A549 (cell line): Measurements from ENCODE around the gene GM2A. TPM values are rescaled to one million over a fixed set of nuclear protein-coding genes. Genes with fewer than 3 reads are reported as not detected.

Experiments
- ATAC-seq, 2 experiments: fragments of 200-7000 bp in 1 of 2; fragments of >200 bp in 1 of 2; cut with Nextera tagmentation in 1 of 2; cut with Tn5 transposase in 1 of 2; 3 replicates each; pipeline versions ENCODE4 v1.8.0 to v1.9.1; 2018 to 2020; ENCODE audit warnings: mild to moderate bottlenecking in 1 of 2, moderate library complexity in 1 of 2
- CTCF ChIA-PET: fragments of 300-600 bp; sonication (Branson Sonifier 250); formaldehyde crosslinking; extraction: SDS; loops from one replicate; lab custom pipeline; 2021; ENCODE audit warnings: antibody characterized with exemption, inconsistent platforms; lab: Yijun Ruan, JAX
- POLR2A ChIA-PET: fragments of 350-600 bp; formaldehyde crosslinking; extraction: SDS; loops from one replicate; lab custom pipeline; 2021; ENCODE audit warnings: antibody characterized with exemption, inconsistent platforms; lab: Yijun Ruan, JAX
- DNase-seq, 2 experiments: peaks; one replicate each; pipeline versions ENCODE4 v3.0.0 to v3.0.0-alpha.2; 2011 to 2016; ENCODE audit warnings: low read depth in 1 of 2, low spot score in 1 of 2
- FAIRE-seq: peaks from 2 replicates; lab custom pipeline; 2011; peaks lifted over from hg19 to GRCh38; lab: Jason Lieb, UNC
- H3K27ac ChIP-seq, 2 experiments: fragments of >200 bp; sonication (Bioruptor Twin); formaldehyde crosslinking; 3 replicates each; pipeline ENCODE4 v1.5.1; 2016 to 2017
- H3K4me1 ChIP-seq: fragments of >200 bp; sonication (Bioruptor Twin); formaldehyde crosslinking; 3 replicates; pipeline ENCODE4 v1.6.1; 2016
- H3K4me2 ChIP-seq: fragments of >200 bp; sonication (Bioruptor Twin); formaldehyde crosslinking; 3 replicates; pipeline ENCODE4 v1.6.1; 2016
- H3K4me3 ChIP-seq: fragments of >200 bp; sonication (Bioruptor Twin); formaldehyde crosslinking; 3 replicates; pipeline ENCODE4 v1.5.1; 2016
- H3K9me3 ChIP-seq: fragments of >200 bp; sonication (Bioruptor Twin); formaldehyde crosslinking; 3 replicates; pipeline ENCODE4 v1.6.1; 2016
- CEBPB ChIP-seq, 2 experiments: fragments of >200 bp in 1 of 2; sonication (Bioruptor Twin) in 1 of 2; formaldehyde crosslinking in 1 of 2; IDR thresholded peaks; 2 replicates each; pipeline ENCODE4 v1.6.1; 2012 to 2016
- EHMT2 ChIP-seq: fragments of 200-600 bp; sonication (generic); IDR thresholded peaks from 2 replicates; pipeline ENCODE4 v1.6.1; 2016; ENCODE audit warnings: antibody characterized with exemption, low read depth, mild to moderate bottlenecking, moderate library complexity
- ELK1 ChIP-seq: fragments of 150-350 bp; IDR thresholded peaks from 2 replicates; pipeline ENCODE4 v1.6.1; 2014; ENCODE audit warnings: low read depth, mild to moderate bottlenecking, low read length
- FOSL2 ChIP-seq, 2 experiments: fragments of 450-650 bp in 1 of 2; fragments of >200 bp in 1 of 2; sonication (Bioruptor Twin) in 1 of 2; formaldehyde crosslinking; IDR thresholded peaks; 2 replicates each; pipeline versions ENCODE4 v1.5.0 to v1.6.1; 2016 to 2020; ENCODE audit warnings: mild to moderate bottlenecking in 1 of 2, moderate library complexity in 1 of 2
- FOXS1 ChIP-seq: fragments of 250-450 bp; sonication (Bioruptor Pico); IDR thresholded peaks from 2 replicates; pipeline ENCODE4 v1.5.0; 2020; ENCODE audit warnings: mild to moderate bottlenecking, moderate library complexity
- GATA3 ChIP-seq: IDR thresholded peaks from 2 replicates; pipeline ENCODE4 v1.6.1; 2012; ENCODE audit warnings: borderline replicate concordance
- HDAC2 ChIP-seq: fragments of 200-600 bp; sonication (generic); IDR thresholded peaks from 2 replicates; pipeline ENCODE4 v1.6.1; 2016
- HES2 ChIP-seq: fragments of >200 bp; sonication (Bioruptor Twin); formaldehyde crosslinking; IDR thresholded peaks from 2 replicates; pipeline ENCODE4 v1.6.1; 2016
- JUN ChIP-seq, 2 experiments: fragments of >200 bp; sonication (Bioruptor Twin); formaldehyde crosslinking; IDR thresholded peaks; 2 replicates in 1 of 2; 3 replicates in 1 of 2; pipeline ENCODE4 v1.6.1; 2016 to 2017
- JUNB ChIP-seq: fragments of >200 bp; sonication (Bioruptor Twin); formaldehyde crosslinking; IDR thresholded peaks from 2 replicates; pipeline ENCODE4 v1.6.1; 2016
- MAFK ChIP-seq: fragments of 450-650 bp; IDR thresholded peaks from 2 replicates; pipeline ENCODE4 v1.6.1; 2014; ENCODE audit not compliant: partially characterized antibody
- MAX ChIP-seq: IDR thresholded peaks from 2 replicates; pipeline ENCODE4 v1.6.1; 2012
- PBX3 ChIP-seq: IDR thresholded peaks from 2 replicates; pipeline ENCODE4 v1.6.1; 2012
- POLR2A ChIP-seq: IDR thresholded peaks from 2 replicates; pipeline ENCODE4 v1.6.1; 2012; ENCODE audit warnings: mild to moderate bottlenecking, low read length
- POLR2AphosphoS2 ChIP-seq: conservative IDR thresholded peaks from 2 replicates; pipeline ENCODE4 v1.6.1; 2012; ENCODE audit warnings: low read length, improper control_type of control experiment, inconsistent platforms
- RCOR1 ChIP-seq: fragments of 150-350 bp; IDR thresholded peaks from 2 replicates; pipeline ENCODE4 v1.6.1; 2014; ENCODE audit warnings: antibody characterized with exemption, low read length, low read depth
- TP53 ChIP-seq: fragments of 250-450 bp; sonication (Bioruptor Pico); IDR thresholded peaks from 2 replicates; pipeline ENCODE4 v1.5.0; 2021; ENCODE audit warnings: mild to moderate bottlenecking, moderate library complexity
- USF2 ChIP-seq: fragments of 450-650 bp; IDR thresholded peaks from 2 replicates; pipeline ENCODE4 v1.6.1; 2014; ENCODE audit warnings: antibody characterized with exemption
- ZNF302 ChIP-seq: fragments of 250-450 bp; sonication (Bioruptor Pico); IDR thresholded peaks from 2 replicates; pipeline ENCODE4 v1.9.0; 2021; ENCODE audit warnings: inconsistent platforms, mild to moderate bottlenecking, moderate library complexity
- WGBS: methylation state at CpG from one replicate; pipeline ENCODE4 v1.1.6; 2017; ENCODE audit errors: missing lambda C conversion rate; 5-methylcytosine and 5-hydroxymethylcytosine counted together
- polyA plus RNA-seq, 4 experiments: library from polyadenylated mRNA; depleted of rRNA in 3 of 4; stranded (reverse); fragments of >200 nt; fragmentation: RNase III in 1 of 4; extraction: RNeasy Plus Mini Kit Qiagen cat#74134 plus additional on column Dnase treatment in 1 of 4; gene quantifications; 2 replicates in 3 of 4; 3 replicates in 1 of 4; pipeline ENCODE4 v1.2.3, GENCODE V29; 2011 to 2017

The GM2A gene
- polyA plus RNA-seq, 2 of the 4 experiments (the other 2 are of a cell fraction) = 9.6 to 17.4 TPM

GRCh38 chr5:151257731-151258181 is 4.8 kb downstream of the GM2A start:
- TF ChIP-seq FOSL2 (IDR thresholded peaks at IDR 0.05) (no peak), FOSL2 (CRISPR knock-in tag; IDR thresholded peaks at IDR 0.05) (peak; percentile 25; the same call in 1 of the 2 replicates), POLR2A (no peak), HDAC2 (no peak), POLR2AphosphoS2 (no peak)
- TF ChIP-seq, all 56 proteins: peak for 1
- ChIA-PET CTCF (interaction anchor here (1.5 to 2.0 kb wide), 3 partner anchors 19 to 93 kb away, joined by 5 to 6 read pairs (median 5); partner anchors contain the start of gene CCDC69), POLR2A (no interaction called here)
- Histone ChIP-seq H3K27ac (0 out of 6 replicates have a peak overlapping the region, but pooled peaks of 1 of the 2 experiments have one; percentile 17), H3K4me2 (peak overlapping the region; percentile 25; the same call in 1 of the 3 replicates), H3K4me3 (no peak overlapping the region), H3K9me3 (no peaks in the 10 kb centered on the region), H3K4me1 (peaks cover 10% of the 10 kb centered on the region; the same call in 2 of the 3 replicates)
- DNase-seq (peak in 1 of 2 experiments; percentile 33), ATAC-seq (no peak), FAIRE-seq (no peak)
- WGBS = 73% methylated on average over 5 of the region's 5 CpGs

GRCh38 chr5:151258201-151258611 is 5.2 kb downstream of the GM2A start:
- ATAC-seq (no peak), DNase-seq (no peak), FAIRE-seq (no peak)
- Histone ChIP-seq H3K27ac (no peak overlapping the region), H3K9me3 (no peaks in the 10 kb centered on the region), H3K4me2 (0 out of 3 replicates have a peak overlapping the region, but pooled peaks have one; percentile 25), H3K4me1 (peaks cover 10% of the 10 kb centered on the region; the same call in 2 of the 3 replicates), H3K4me3 (no peak overlapping the region)
- CTCF ChIA-PET = interaction anchor here (1.5 to 2.0 kb wide), 3 partner anchors 19 to 94 kb away, joined by 5 to 6 read pairs (median 5); partner anchors contain the start of gene CCDC69
- no peak for TF ChIP-seq RCOR1
- TF ChIP-seq PBX3 = no peak
- TF ChIP-seq GATA3 = no peak
- no peak for TF ChIP-seq HDAC2
- no peak for TF ChIP-seq EHMT2
- TF ChIP-seq MAX = no peak
- WGBS = 81% methylated on average over 7 of the region's 7 CpGs
- POLR2A ChIA-PET = no interaction called here

- Histone ChIP-seq H3K9me3 (no peaks in the 10 kb centered on the region), H3K4me3 (no peak overlapping the region), H3K27ac (no peak overlapping the region), H3K4me1 (peaks cover 9% of the 10 kb centered on the region; the same call in 2 of the 3 replicates), H3K4me2 (no peak overlapping the region)
- ChIA-PET POLR2A (no interaction called here), CTCF (interaction anchor here (0.7 to 2.0 kb wide), 2 partner anchors 12 to 94 kb away, joined by 3 to 5 read pairs; no protein-coding TSS in a partner anchor)
- ATAC-seq (no peak), DNase-seq (no peak), FAIRE-seq (no peak)
- WGBS = 58% methylated on average over 1 of the region's 1 CpG
- no peak for TF ChIP-seq JUNB
- TF ChIP-seq FOSL2 (IDR thresholded peaks at IDR 0.05) = no peak
- no peak for TF ChIP-seq FOSL2 (CRISPR knock-in tag; IDR thresholded peaks at IDR 0.05)
- TF ChIP-seq POLR2A = no peak
- no peak for TF ChIP-seq USF2
- TF ChIP-seq JUN (IDR thresholded peaks at IDR 0.05) = no peak
- no peak for TF ChIP-seq EHMT2
- no peak for TF ChIP-seq POLR2AphosphoS2
- TF ChIP-seq TP53 (CRISPR knock-in tag) = no peak
- no peak for TF ChIP-seq ZNF302 (CRISPR knock-in tag)
- TF ChIP-seq MAFK = no peak
- no peak for TF ChIP-seq PBX3
- no peak for TF ChIP-seq ELK1
- no peak for TF ChIP-seq CEBPB (IDR thresholded peaks at IDR 0.05)
- no peak for TF ChIP-seq FOXS1 (CRISPR knock-in tag)
- no peak for TF ChIP-seq HES2
Measured at GRCh38 chr5:151258816-151259215, 5.8 kb downstream of the GM2A start.
